HepG2 (cell line): ENCODE measurements around the gene ATRIP. TPM values are rescaled to one million over a fixed set of nuclear protein-coding genes. Genes with fewer than 3 reads are reported as not detected.

Experiments
- AKAP8 ChIP-seq: sonication (generic); formaldehyde crosslinking; IDR thresholded peaks from 2 replicates; pipeline ENCODE4 v1.5.1; 2020; ENCODE audit warnings: mild to moderate bottlenecking, missing genetic modification reagents
- NFE2 ChIP-seq: sonication (generic); formaldehyde crosslinking; IDR thresholded peaks from 2 replicates; pipeline ENCODE4 v1.4.0; 2020; ENCODE audit warnings: missing genetic modification reagents
- NFRKB ChIP-seq: fragments of 450-650 bp; IDR thresholded peaks from 2 replicates; pipeline ENCODE4 v1.6.1; 2017
- RBFOX2 ChIP-seq: fragments of 200-400 bp; formaldehyde crosslinking; IDR thresholded peaks from 2 replicates; pipeline ENCODE4 v1.6.1; 2017; ENCODE audit warnings: low read depth, mild to moderate bottlenecking, low read length
- RFX3 ChIP-seq: IDR thresholded peaks from 2 replicates; pipeline ENCODE4 v1.6.1; 2016; ENCODE audit warnings: missing biosample characterization, missing genetic modification reagents
- SMYD3 ChIP-seq: sonication (generic); formaldehyde crosslinking; IDR thresholded peaks from 2 replicates; pipeline ENCODE4 v1.8.1; 2023; ENCODE audit warnings: mild to moderate bottlenecking, missing genetic modification reagents
- ZNF224 ChIP-seq: sonication (generic); formaldehyde crosslinking; IDR thresholded peaks from 2 replicates; pipeline ENCODE4 v1.5.0; 2020; ENCODE audit warnings: mild to moderate bottlenecking, missing genetic modification reagents
- ZNF530 ChIP-seq: sonication (generic); formaldehyde crosslinking; IDR thresholded peaks from 2 replicates; pipeline ENCODE4 v1.5.0; 2020; ENCODE audit warnings: low read depth, mild to moderate bottlenecking, missing genetic modification reagents
- ZNF567 ChIP-seq: sonication (generic); formaldehyde crosslinking; IDR thresholded peaks from 2 replicates; pipeline ENCODE4 v1.8.1; 2023; ENCODE audit warnings: mild to moderate bottlenecking, missing genetic modification reagents, borderline replicate concordance
- ZNF737 ChIP-seq: sonication (generic); formaldehyde crosslinking; IDR thresholded peaks from 2 replicates; pipeline ENCODE4 v1.5.0; 2020; ENCODE audit warnings: missing genetic modification reagents, mild to moderate bottlenecking, borderline replicate concordance
- polyA plus RNA-seq, 8 experiments: library from polyadenylated mRNA; depleted of rRNA in 3 of 8; stranded (reverse) in 7 of 8; unstranded in 1 of 8; fragments of >200 nt; fragmentation: Illumina TruSeq in 4 of 8; extraction: Trizol in 4 of 8; gene quantifications; 2 replicates each; pipeline versions ENCODE4 v1.2.1 to v1.2.3, GENCODE V29; 2011 to 2016; ENCODE audit warnings: low read depth in 4 of 8, missing spikeins in 1 of 8, mixed read lengths in 1 of 8; ENCODE audit not compliant: insufficient read depth in 1 of 8
- total RNA-seq, 5 experiments: library from RNA; depleted of rRNA; stranded (reverse); fragments of >200 nt; fragmentation: Illumina TruSeq; extraction: Trizol; gene quantifications; 2 replicates each; pipeline ENCODE4 v1.2.3, GENCODE V29; 2016; ENCODE audit warnings: low read depth in 1 of 5
- TF ChIP-seq, protein P1 (sequence below): sonication (generic); formaldehyde crosslinking; IDR thresholded peaks from 2 replicates; pipeline ENCODE4 v1.8.0; 2022; ENCODE audit warnings: missing genetic modification reagents, mild to moderate bottlenecking, moderate library complexity, borderline replicate concordance
- TF ChIP-seq, protein P2 (sequence below), 2 experiments: sonication (generic) in 1 of 2; formaldehyde crosslinking in 1 of 2; IDR thresholded peaks; 2 replicates each; pipeline versions ENCODE4 v1.6.1 to v1.9.0; 2014 to 2022; ENCODE audit warnings: antibody characterized with exemption in 1 of 2, borderline replicate concordance in 1 of 2, inconsistent platforms in 1 of 2, low read depth in 1 of 2, missing genetic modification reagents in 1 of 2
- TF ChIP-seq, protein P3 (sequence below): sonication (generic); formaldehyde crosslinking; IDR thresholded peaks from 2 replicates; pipeline ENCODE4 v1.5.0; 2020; ENCODE audit warnings: mild to moderate bottlenecking, missing genetic modification reagents
- TF ChIP-seq, protein P4 (sequence below): sonication (generic); formaldehyde crosslinking; IDR thresholded peaks from 2 replicates; pipeline ENCODE4 v1.4.0; 2020; ENCODE audit warnings: missing genetic modification reagents, borderline replicate concordance

ATRIP gene
- total and polyA plus RNA-seq, 2 of the 13 experiments (the other 11 are each of a cell fraction or from before 2014, with no cell fraction given), result 5.1 to 12.5 TPM

DNA sequence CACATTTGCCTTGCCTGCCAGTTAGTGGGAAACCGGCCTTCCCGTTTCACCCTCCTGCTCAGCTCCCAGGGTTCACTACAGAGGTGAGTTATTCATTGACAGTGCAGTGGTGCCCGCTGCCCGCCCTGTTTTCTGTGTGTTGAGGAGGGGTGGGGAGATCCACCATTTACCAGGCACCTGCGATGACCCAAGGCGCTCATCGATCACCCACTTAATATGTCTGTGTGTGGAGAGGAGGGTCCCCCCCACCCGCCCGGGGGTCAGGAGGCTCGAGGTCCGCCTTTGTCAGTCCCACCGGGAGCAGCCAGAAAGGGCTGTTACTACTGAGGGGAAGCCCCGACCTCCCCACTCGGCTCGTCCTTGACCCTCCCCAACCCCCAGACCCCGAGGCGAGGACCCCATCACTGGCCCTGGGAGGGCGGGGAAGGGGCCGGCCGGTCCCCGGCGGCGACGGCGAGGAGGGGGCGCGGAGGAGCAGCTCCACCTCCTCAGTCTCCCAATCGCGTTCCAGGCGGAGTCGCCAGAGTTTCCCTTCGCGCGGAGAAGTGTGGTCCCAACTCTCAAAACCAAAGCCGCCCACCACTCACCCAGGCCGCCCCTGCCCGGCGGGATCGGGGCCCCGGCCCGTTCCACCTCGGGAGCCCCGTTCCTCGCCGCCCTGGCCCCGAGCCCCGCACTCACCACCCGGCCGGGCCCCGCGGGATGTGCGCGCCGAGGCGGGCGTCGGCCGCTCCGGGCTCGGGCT lies 17.8 kb upstream of the ATRIP start (continued):
- TF ChIP-seq, protein P1, sequence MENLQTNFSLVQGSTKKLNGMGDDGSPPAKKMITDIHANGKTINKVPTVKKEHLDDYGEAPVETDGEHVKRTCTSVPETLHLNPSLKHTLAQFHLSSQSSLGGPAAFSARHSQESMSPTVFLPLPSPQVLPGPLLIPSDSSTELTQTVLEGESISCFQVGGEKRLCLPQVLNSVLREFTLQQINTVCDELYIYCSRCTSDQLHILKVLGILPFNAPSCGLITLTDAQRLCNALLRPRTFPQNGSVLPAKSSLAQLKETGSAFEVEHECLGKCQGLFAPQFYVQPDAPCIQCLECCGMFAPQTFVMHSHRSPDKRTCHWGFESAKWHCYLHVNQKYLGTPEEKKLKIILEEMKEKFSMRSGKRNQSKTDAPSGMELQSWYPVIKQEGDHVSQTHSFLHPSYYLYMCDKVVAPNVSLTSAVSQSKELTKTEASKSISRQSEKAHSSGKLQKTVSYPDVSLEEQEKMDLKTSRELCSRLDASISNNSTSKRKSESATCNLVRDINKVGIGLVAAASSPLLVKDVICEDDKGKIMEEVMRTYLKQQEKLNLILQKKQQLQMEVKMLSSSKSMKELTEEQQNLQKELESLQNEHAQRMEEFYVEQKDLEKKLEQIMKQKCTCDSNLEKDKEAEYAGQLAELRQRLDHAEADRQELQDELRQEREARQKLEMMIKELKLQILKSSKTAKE (CRISPR knock-in tag), result peak; percentile 78
- TF ChIP-seq ZNF737 (CRISPR knock-in tag) (no peak), SMYD3 (CRISPR knock-in tag) (no peak), NFRKB (no peak), AKAP8 (CRISPR knock-in tag) (peak; percentile 87), ZNF224 (CRISPR knock-in tag) (no peak), ZNF567 (CRISPR knock-in tag) (no peak), ZNF530 (no peak), RBFOX2 (no peak), NFE2 (no peak), RFX3 (CRISPR knock-in tag) (no peak)
- TF ChIP-seq, protein P2, sequence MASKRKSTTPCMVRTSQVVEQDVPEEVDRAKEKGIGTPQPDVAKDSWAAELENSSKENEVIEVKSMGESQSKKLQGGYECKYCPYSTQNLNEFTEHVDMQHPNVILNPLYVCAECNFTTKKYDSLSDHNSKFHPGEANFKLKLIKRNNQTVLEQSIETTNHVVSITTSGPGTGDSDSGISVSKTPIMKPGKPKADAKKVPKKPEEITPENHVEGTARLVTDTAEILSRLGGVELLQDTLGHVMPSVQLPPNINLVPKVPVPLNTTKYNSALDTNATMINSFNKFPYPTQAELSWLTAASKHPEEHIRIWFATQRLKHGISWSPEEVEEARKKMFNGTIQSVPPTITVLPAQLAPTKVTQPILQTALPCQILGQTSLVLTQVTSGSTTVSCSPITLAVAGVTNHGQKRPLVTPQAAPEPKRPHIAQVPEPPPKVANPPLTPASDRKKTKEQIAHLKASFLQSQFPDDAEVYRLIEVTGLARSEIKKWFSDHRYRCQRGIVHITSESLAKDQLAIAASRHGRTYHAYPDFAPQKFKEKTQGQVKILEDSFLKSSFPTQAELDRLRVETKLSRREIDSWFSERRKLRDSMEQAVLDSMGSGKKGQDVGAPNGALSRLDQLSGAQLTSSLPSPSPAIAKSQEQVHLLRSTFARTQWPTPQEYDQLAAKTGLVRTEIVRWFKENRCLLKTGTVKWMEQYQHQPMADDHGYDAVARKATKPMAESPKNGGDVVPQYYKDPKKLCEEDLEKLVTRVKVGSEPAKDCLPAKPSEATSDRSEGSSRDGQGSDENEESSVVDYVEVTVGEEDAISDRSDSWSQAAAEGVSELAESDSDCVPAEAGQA (IDR thresholded peaks at IDR 0.05; ENCODE audit: low read depth), result no peak
- TF ChIP-seq, protein P2 (CRISPR knock-in tag; IDR thresholded peaks at IDR 0.05; ENCODE audit: borderline replicate concordance), result no peak
- TF ChIP-seq, protein P3, sequence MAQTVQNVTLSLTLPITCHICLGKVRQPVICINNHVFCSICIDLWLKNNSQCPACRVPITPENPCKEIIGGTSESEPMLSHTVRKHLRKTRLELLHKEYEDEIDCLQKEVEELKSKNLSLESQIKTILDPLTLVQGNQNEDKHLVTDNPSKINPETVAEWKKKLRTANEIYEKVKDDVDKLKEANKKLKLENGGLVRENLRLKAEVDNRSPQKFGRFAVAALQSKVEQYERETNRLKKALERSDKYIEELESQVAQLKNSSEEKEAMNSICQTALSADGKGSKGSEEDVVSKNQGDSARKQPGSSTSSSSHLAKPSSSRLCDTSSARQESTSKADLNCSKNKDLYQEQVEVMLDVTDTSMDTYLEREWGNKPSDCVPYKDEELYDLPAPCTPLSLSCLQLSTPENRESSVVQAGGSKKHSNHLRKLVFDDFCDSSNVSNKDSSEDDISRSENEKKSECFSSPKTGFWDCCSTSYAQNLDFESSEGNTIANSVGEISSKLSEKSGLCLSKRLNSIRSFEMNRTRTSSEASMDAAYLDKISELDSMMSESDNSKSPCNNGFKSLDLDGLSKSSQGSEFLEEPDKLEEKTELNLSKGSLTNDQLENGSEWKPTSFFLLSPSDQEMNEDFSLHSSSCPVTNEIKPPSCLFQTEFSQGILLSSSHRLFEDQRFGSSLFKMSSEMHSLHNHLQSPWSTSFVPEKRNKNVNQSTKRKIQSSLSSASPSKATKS, result peak; percentile 37; the same call in 1 of the 2 replicates
- TF ChIP-seq, protein P4, sequence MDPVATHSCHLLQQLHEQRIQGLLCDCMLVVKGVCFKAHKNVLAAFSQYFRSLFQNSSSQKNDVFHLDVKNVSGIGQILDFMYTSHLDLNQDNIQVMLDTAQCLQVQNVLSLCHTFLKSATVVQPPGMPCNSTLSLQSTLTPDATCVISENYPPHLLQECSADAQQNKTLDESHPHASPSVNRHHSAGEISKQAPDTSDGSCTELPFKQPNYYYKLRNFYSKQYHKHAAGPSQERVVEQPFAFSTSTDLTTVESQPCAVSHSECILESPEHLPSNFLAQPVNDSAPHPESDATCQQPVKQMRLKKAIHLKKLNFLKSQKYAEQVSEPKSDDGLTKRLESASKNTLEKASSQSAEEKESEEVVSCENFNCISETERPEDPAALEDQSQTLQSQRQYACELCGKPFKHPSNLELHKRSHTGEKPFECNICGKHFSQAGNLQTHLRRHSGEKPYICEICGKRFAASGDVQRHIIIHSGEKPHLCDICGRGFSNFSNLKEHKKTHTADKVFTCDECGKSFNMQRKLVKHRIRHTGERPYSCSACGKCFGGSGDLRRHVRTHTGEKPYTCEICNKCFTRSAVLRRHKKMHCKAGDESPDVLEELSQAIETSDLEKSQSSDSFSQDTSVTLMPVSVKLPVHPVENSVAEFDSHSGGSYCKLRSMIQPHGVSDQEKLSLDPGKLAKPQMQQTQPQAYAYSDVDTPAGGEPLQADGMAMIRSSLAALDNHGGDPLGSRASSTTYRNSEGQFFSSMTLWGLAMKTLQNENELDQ (CRISPR knock-in tag), result no peak
